SH-SY5Y (cell line): ENCODE measurements around the gene IGF1R.

Experiments
- GATA2 ChIP-seq: IDR thresholded peaks from 2 replicates; pipeline ENCODE4 v1.6.1; 2011; ENCODE audit warnings: mild to moderate bottlenecking, low read depth, low read length
- GATA3 ChIP-seq: IDR thresholded peaks from 2 replicates; pipeline ENCODE4 v1.6.1; 2011; ENCODE audit warnings: low read depth, mild to moderate bottlenecking, low read length, moderate library complexity

- TF ChIP-seq GATA2 (no peak), GATA3 (no peak)
Observed at GRCh38 chr15:98807262-98807661, 158.9 kb downstream of the IGF1R start.
